Stimulated activated CD8-positive, alpha-beta memory T cell treated with anti-CD3 and anti-CD28 coated beads, Interleukin-15, amount 100 ng/mL, for 1 hour (primary cell): ENCODE measurements around the gene CLEC2A.
"Not testable (repeated sequence)": the region's sequence is repeated elsewhere in the genome, so short reads cannot be mapped to it uniquely, and the experiment has no call there.

Experiments used
- DNase-seq: peaks from one replicate; pipeline ENCODE4 v3.0.0-alpha.2; 2020; ENCODE audit warnings: low read depth

The CLEC2A gene

GRCh38 chr12:9881246-9881645 is 50.9 kb downstream of the CLEC2A start, which contains the start of gene KLRF2:
KLRF2 (plus strand) TSS chr12:9881489; CDS start chr12:9881596, 107 bp downstream.
- no peak for DNase-seq

- DNase-seq = no peak
Observed at GRCh38 chr12:9880532-9881078, 51.6 kb downstream of the CLEC2A start.

- not testable (repeated sequence) for DNase-seq
Observed at GRCh38 chr12:9876120-9876519, 56.0 kb downstream of the CLEC2A start.

GRCh38 chr12:9872742-9873141 is 59.4 kb downstream of the CLEC2A start:
- DNase-seq = no peak

- no peak for DNase-seq
Observed at GRCh38 chr12:9872162-9872561, 60.0 kb downstream of the CLEC2A start.

- no peak for DNase-seq
Observed at GRCh38 chr12:9870286-9870866, 61.8 kb downstream of the CLEC2A start.

- DNase-seq = no peak
Observed at GRCh38 chr12:9869307-9870161, 62.6 kb downstream of the CLEC2A start, which contains the start of gene CLEC2B. CLEC2B (minus strand) TSS chr12:9869354.

- DNase-seq = no peak
Observed at GRCh38 chr12:9868951-9869306, 63.2 kb downstream of the CLEC2A start.

- no peak for DNase-seq
Observed at GRCh38 chr12:9868311-9868801, 63.8 kb downstream of the CLEC2A start.

GRCh38 chr12:9867531-9867930 is 64.6 kb downstream of the CLEC2A start:
- no peak for DNase-seq

GRCh38 chr12:9866860-9867269 is 65.3 kb downstream of the CLEC2A start:
- DNase-seq = no peak

- DNase-seq = no peak
Observed at GRCh38 chr12:9864913-9865675, 67.1 kb downstream of the CLEC2A start.
